K562 (cell line): ENCODE results near the gene LTBP1. TPM values are rescaled to one million over a fixed set of nuclear protein-coding genes. Genes with fewer than 3 reads are reported as not detected.
A peak's percentile ranks its signal among the peaks of the same experiment; 100 is the strongest.

ENCODE experiments used
- ATAC-seq: fragments of 200-7000 bp; cut with Tn5 transposase; 3 replicates; pipeline ENCODE4 v1.9.1; 2020; ENCODE audit warnings: moderate library complexity
- BruUV-seq: library from RNA; stranded (reverse); fragments of 400-500 nt; replicated peaks from 2 replicates; lab custom pipeline; 2021; lab: Mats Ljungman, UMichigan
- CTCF ChIA-PET: fragments of 300-600 bp; formaldehyde crosslinking; extraction: SDS; loops from one replicate; lab custom pipeline; 2021; ENCODE audit warnings: low intra/inter-chr PET ratio; lab: Yijun Ruan, JAX
- POLR2A ChIA-PET: fragments of 300-600, 350-650 bp; sonication (Branson Sonifier 250); formaldehyde crosslinking; extraction: SDS; loops from one replicate; lab custom pipeline; 2021; ENCODE audit warnings: antibody characterized with exemption, inconsistent platforms; lab: Yijun Ruan, JAX
- DNase-seq, 4 experiments: peaks; one replicate each; pipeline versions ENCODE4 v3.0.0 to v3.0.0-alpha.2; 2011 to 2018; ENCODE audit warnings: low spot score in 3 of 4, mixed read lengths in 3 of 4; ENCODE audit errors: extremely low read depth in 1 of 4
- FAIRE-seq: peaks from 2 replicates; lab custom pipeline; 2011; peaks lifted over from hg19 to GRCh38; lab: Jason Lieb, UNC
- H2AFZ ChIP-seq: 2 replicates; pipeline ENCODE4 v1.6.0; 2011; ENCODE audit warnings: low read depth, low read length, control low read depth, inconsistent platforms
- H3K27ac ChIP-seq: fragments of 200-600 bp; 3 replicates; pipeline ENCODE4 v1.8.0; 2011; ENCODE audit warnings: low read depth, mild to moderate bottlenecking, control low read depth, inconsistent platforms, low read length, moderate library complexity, mixed read lengths; ENCODE audit errors: extremely low read depth
- H3K27me3 ChIP-seq, 2 experiments: fragments of 300-600 bp in 1 of 2; 2 replicates in 1 of 2; 3 replicates in 1 of 2; pipeline versions ENCODE4 v1.6.0 to v1.8.0; 2011; ENCODE audit warnings: inconsistent platforms in 2 of 2, low read length in 2 of 2, mild to moderate bottlenecking in 1 of 2, mixed read lengths in 1 of 2, moderate library complexity in 1 of 2; ENCODE audit not compliant: control insufficient read depth in 2 of 2, insufficient read depth in 2 of 2
- H3K36me3 ChIP-seq: fragments of 300-600 bp; 3 replicates; pipeline ENCODE4 v1.8.0; 2011; ENCODE audit warnings: mild to moderate bottlenecking, low read length, inconsistent platforms; ENCODE audit not compliant: control insufficient read depth, insufficient read depth
- H3K4me1 ChIP-seq, 2 experiments: fragments of 200-600 bp in 1 of 2; replicated peaks in 1 of 2; 2 replicates in 1 of 2; 3 replicates in 1 of 2; pipeline versions ENCODE4 v1.5.1 to v1.8.0; 2011; ENCODE audit warnings: inconsistent platforms in 2 of 2, low read length in 2 of 2, mild to moderate bottlenecking in 1 of 2, mixed read lengths in 1 of 2, moderate library complexity in 1 of 2; ENCODE audit not compliant: control insufficient read depth in 2 of 2, insufficient read depth in 2 of 2
- H3K4me2 ChIP-seq: 2 replicates; pipeline ENCODE4 v1.6.1; 2011; ENCODE audit warnings: low read length, control low read depth, inconsistent platforms, mixed read lengths; ENCODE audit not compliant: insufficient read depth
- H3K4me3 ChIP-seq: fragments of 200-600 bp; sonication (generic), shearing (Covaris generic); 2 replicates; pipeline ENCODE4 v1.5.1; 2016; ENCODE audit warnings: control low read depth, inconsistent platforms
- H3K79me2 ChIP-seq: fragments of 200-600 bp; 3 replicates; pipeline ENCODE4 v1.8.0; 2011; ENCODE audit warnings: low read length, inconsistent platforms; ENCODE audit not compliant: control insufficient read depth, insufficient read depth
- H3K9ac ChIP-seq, 2 experiments: 2 replicates each; pipeline versions ENCODE4 v1.6.0 to v1.6.1; 2011; ENCODE audit warnings: low read depth in 2 of 2, low read length in 2 of 2, control low read depth in 1 of 2, inconsistent platforms in 1 of 2, mild to moderate bottlenecking in 1 of 2, mixed read lengths in 1 of 2; ENCODE audit not compliant: insufficient read depth in 1 of 2
- H3K9me1 ChIP-seq: one replicate; pipeline ENCODE4 v1.6.0; 2011; ENCODE audit warnings: inconsistent platforms, mild to moderate bottlenecking, low read length, moderate library complexity; ENCODE audit not compliant: control insufficient read depth, insufficient read depth
- H3K9me3 ChIP-seq: replicated peaks from 2 replicates; pipeline ENCODE4 v1.5.1; 2011; ENCODE audit warnings: low read depth, low read length, inconsistent platforms; ENCODE audit not compliant: control insufficient read depth, insufficient read depth
- H4K20me1 ChIP-seq: replicated peaks from 2 replicates; pipeline ENCODE4 v1.6.1; 2011; ENCODE audit warnings: low read length, inconsistent platforms, mixed read lengths; ENCODE audit not compliant: control insufficient read depth, insufficient read depth
- CBFA2T3 ChIP-seq: fragments of 450-650 bp; IDR thresholded peaks from 2 replicates; pipeline ENCODE4 v1.6.1; 2017
- DNMT1 ChIP-seq: fragments of 450-650 bp; IDR thresholded peaks from 2 replicates; pipeline ENCODE4 v1.6.1; 2016; ENCODE audit warnings: antibody characterized with exemption, mild to moderate bottlenecking
- E2F4 ChIP-seq: sonication (generic); formaldehyde crosslinking; IDR thresholded peaks from 2 replicates; pipeline ENCODE4 v1.8.0; 2022; ENCODE audit warnings: mild to moderate bottlenecking, low read depth, missing genetic modification reagents
- EGR1 ChIP-seq: fragments of 450-650 bp; conservative IDR thresholded peaks from 2 replicates; pipeline ENCODE4 v1.6.1; 2017; ENCODE audit warnings: mild to moderate bottlenecking
- KDM1A ChIP-seq, 2 experiments: fragments of 450-650 bp; IDR thresholded peaks; 2 replicates each; pipeline ENCODE4 v1.6.1; 2016; ENCODE audit warnings: mild to moderate bottlenecking in 2 of 2
- RNF219 ChIP-seq: fragments of 250-450 bp; sonication (Bioruptor Pico); IDR thresholded peaks from 2 replicates; pipeline ENCODE4 v1.5.0; 2022; ENCODE audit warnings: mild to moderate bottlenecking
- ZNF431 ChIP-seq: sonication (generic); formaldehyde crosslinking; IDR thresholded peaks from 2 replicates; pipeline ENCODE4 v1.8.0; 2022; ENCODE audit warnings: mild to moderate bottlenecking, missing genetic modification reagents
- in situ Hi-C: fragments of 300-500 bp; cut with MboI; formaldehyde crosslinking; loops from 4 replicates; pipeline ENCODE4 v1.15.0; 2018; ENCODE audit warnings: inconsistent platforms, mixed read lengths
- intact Hi-C: fragments of 100-400 bp; cut with micrococcal nuclease; formaldehyde crosslinking; loops from 2 replicates; pipeline ENCODE4 v1.14.2; 2022
- polyA plus RNA-seq, 8 experiments: library from polyadenylated mRNA; depleted of rRNA in 4 of 8; stranded (reverse) in 5 of 8; unstranded in 3 of 8; fragments of >200 nt; fragmentation: Nextera tagmentation in 2 of 8; fragmentation: Illumina TruSeq in 1 of 8; extraction: Ambion mirVana in 2 of 8; extraction: Trizol in 1 of 8; gene quantifications; 2 replicates each; pipeline versions ENCODE4 v1.2.1 to v1.2.3, GENCODE V29; 2011 to 2014; ENCODE audit warnings: inconsistent platforms in 1 of 8, missing spikeins in 1 of 8
- total RNA-seq, 7 experiments: library from RNA; depleted of rRNA in 6 of 7; stranded (reverse); fragments of >200 nt in 6 of 7; fragmentation: Illumina TruSeq in 2 of 7; extraction: Trizol in 2 of 7; gene quantifications; 2 replicates each; pipeline versions ENCODE4 v1.2.1 to v1.2.3, GENCODE V29; 2011 to 2021; ENCODE audit warnings: low replicate concordance in 1 of 7
- TF ChIP-seq, protein P1 (sequence below): sonication (generic); formaldehyde crosslinking; IDR thresholded peaks from 2 replicates; pipeline ENCODE4 v1.8.1; 2023; ENCODE audit warnings: mild to moderate bottlenecking, missing genetic modification reagents

Gene LTBP1
- total and polyA plus RNA-seq, 9 of the 15 experiments (the other 6 are each of a cell fraction or from before 2014, with no cell fraction given) = 3.6 to 16.4 (median 8.5) TPM

DNA sequence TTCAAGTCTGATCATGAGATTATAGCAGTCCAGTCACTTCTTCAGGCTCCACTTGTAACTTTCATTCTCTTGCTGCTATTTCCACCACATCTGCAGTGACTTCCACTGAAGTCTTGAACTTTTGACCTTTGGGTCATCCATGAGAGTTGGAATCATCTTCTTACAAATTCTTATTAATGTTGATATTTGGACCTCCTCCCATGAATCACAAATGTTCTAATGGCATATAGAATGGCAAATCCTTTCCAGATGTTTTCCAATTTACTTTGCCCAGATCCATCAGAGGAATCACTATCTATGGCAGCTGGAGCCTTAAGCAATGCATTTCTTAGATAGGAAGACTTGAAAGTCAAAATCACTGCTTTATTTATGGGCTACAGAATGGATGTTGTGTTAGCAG, 159.4 kb downstream of the LTBP1 start:
- TF ChIP-seq RNF219 (CRISPR knock-in tag) (no peak), EGR1 (no peak), ZNF431 (no peak), DNMT1 (no peak), KDM1A (IDR thresholded peaks at IDR 0.05) (0 out of 4 replicates have a peak, but pooled peaks have one; percentile 15 to 18), CBFA2T3 (peak; percentile 50), E2F4 (CRISPR knock-in tag) (no peak)
- TF ChIP-seq, protein P1, sequence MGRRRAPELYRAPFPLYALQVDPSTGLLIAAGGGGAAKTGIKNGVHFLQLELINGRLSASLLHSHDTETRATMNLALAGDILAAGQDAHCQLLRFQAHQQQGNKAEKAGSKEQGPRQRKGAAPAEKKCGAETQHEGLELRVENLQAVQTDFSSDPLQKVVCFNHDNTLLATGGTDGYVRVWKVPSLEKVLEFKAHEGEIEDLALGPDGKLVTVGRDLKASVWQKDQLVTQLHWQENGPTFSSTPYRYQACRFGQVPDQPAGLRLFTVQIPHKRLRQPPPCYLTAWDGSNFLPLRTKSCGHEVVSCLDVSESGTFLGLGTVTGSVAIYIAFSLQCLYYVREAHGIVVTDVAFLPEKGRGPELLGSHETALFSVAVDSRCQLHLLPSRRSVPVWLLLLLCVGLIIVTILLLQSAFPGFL = no peak
- Histone ChIP-seq H3K4me2 (no peak overlapping the region), H3K9ac (no peak overlapping the region), H3K36me3 (no peaks in the 10 kb centered on the region; the same call in 2 of the 3 replicates), H3K9me1 (no peaks in the 10 kb centered on the region), H4K20me1 (no peaks in the 10 kb centered on the region; the same call in 1 of the 2 replicates), H3K27me3 (no peaks in the 10 kb centered on the region; a peak in 1 of 5 replicates), H3K4me1 (peaks cover 11 to 37% of the 10 kb centered on the region in 2 experiments; a peak in 4 of 5 replicates), H3K9me3 (no peaks in the 10 kb centered on the region), H3K79me2 (no peaks in the 10 kb centered on the region), H3K4me3 (no peak overlapping the region), H2AFZ (no peak overlapping the region), H3K27ac (no peak overlapping the region)
- POLR2A ChIA-PET = interaction anchor here (0.7 kb wide), 1 partner anchor 43 kb away, joined by 4 read pairs; no protein-coding TSS in a partner anchor
- ATAC-seq = no peak
- in situ Hi-C loops = no loop called here
- no TSS peak for BruUV-seq
- no peak for DNase-seq
- intact Hi-C loops = loop anchor here (10.0 kb wide), 1 partner anchor 151 kb away; no protein-coding TSS in a partner anchor
- FAIRE-seq = peak; percentile 51
- CTCF ChIA-PET = no interaction called here
